IgD-negative memory B cell (primary cell): ENCODE data around the gene HSPA12B. TPM values are rescaled to one million over a fixed set of nuclear protein-coding genes. Genes with fewer than 3 reads are reported as not detected.
A peak's percentile ranks its signal among the peaks of the same experiment; 100 is the strongest.

Experiments used
- H3K27ac Mint-ChIP-seq, 3 donors: one replicate each; pipeline ENCODE4 v1.8.0; 2020 to 2022; ENCODE audit warnings: mild to moderate bottlenecking in 3 of 3, mixed read lengths in 3 of 3, moderate library complexity in 1 of 3
- H3K27me3 Mint-ChIP-seq: one replicate; pipeline ENCODE4 v1.8.0; 2021; ENCODE audit warnings: mixed read lengths
- H3K36me3 Mint-ChIP-seq: one replicate; pipeline ENCODE4 v1.8.0; 2020; ENCODE audit warnings: mild to moderate bottlenecking, mixed read lengths
- H3K4me1 Mint-ChIP-seq, 3 donors: one replicate each; pipeline ENCODE4 v1.8.0; 2020 to 2022; ENCODE audit warnings: mixed read lengths in 3 of 3, mild to moderate bottlenecking in 1 of 3
- H3K4me3 Mint-ChIP-seq, 4 donors: one replicate each; pipeline ENCODE4 v1.8.0; 2020 to 2022; ENCODE audit warnings: mild to moderate bottlenecking in 4 of 4, mixed read lengths in 4 of 4, moderate library complexity in 3 of 4
- H3K9me3 Mint-ChIP-seq, 3 donors: one replicate each; pipeline ENCODE4 v1.8.0; 2020 to 2021; ENCODE audit warnings: mixed read lengths in 3 of 3, mild to moderate bottlenecking in 1 of 3
- polyA plus RNA-seq: library from polyadenylated mRNA; unstranded; fragments of 300-500 nt; fragmentation: Illumina TruSeq; gene quantifications from one replicate; pipeline ENCODE4 v1.2.3, GENCODE V29; 2021

Gene HSPA12B
- polyA plus RNA-seq, 1 donor from 2014 or later, result not detected

- H3K27me3 Mint-ChIP-seq, result peaks cover 46% of the 10 kb centered on the region
- H3K4me1 Mint-ChIP-seq, result no peaks in the 10 kb centered on the region
- H3K27ac Mint-ChIP-seq, result no peak overlapping the region
- no peaks in the 10 kb centered on the region for H3K9me3 Mint-ChIP-seq
- H3K36me3 Mint-ChIP-seq, result no peaks in the 10 kb centered on the region
- H3K4me3 Mint-ChIP-seq, result no peak overlapping the region
Observed at GRCh38 chr20:3730803-3731672, 1.4 kb upstream of the HSPA12B start.

GRCh38 chr20:3731944-3732326 is 550 bp upstream of the HSPA12B start:
- H3K27me3 Mint-ChIP-seq, result peaks cover 44% of the 10 kb centered on the region
- no peak overlapping the region for H3K27ac Mint-ChIP-seq
- H3K9me3 Mint-ChIP-seq, result no peaks in the 10 kb centered on the region
- H3K4me1 Mint-ChIP-seq, result no peaks in the 10 kb centered on the region
- no peaks in the 10 kb centered on the region for H3K36me3 Mint-ChIP-seq
- no peak overlapping the region for H3K4me3 Mint-ChIP-seq

- H3K27ac Mint-ChIP-seq, result no peak overlapping the region
- no peaks in the 10 kb centered on the region for H3K9me3 Mint-ChIP-seq
- peaks cover 37% of the 10 kb centered on the region for H3K27me3 Mint-ChIP-seq
- H3K4me3 Mint-ChIP-seq, result no peak overlapping the region
- H3K4me1 Mint-ChIP-seq, result no peaks in the 10 kb centered on the region
- no peaks in the 10 kb centered on the region for H3K36me3 Mint-ChIP-seq
Observed at GRCh38 chr20:3733119-3733995, 872 bp downstream of the HSPA12B start.

DNA sequence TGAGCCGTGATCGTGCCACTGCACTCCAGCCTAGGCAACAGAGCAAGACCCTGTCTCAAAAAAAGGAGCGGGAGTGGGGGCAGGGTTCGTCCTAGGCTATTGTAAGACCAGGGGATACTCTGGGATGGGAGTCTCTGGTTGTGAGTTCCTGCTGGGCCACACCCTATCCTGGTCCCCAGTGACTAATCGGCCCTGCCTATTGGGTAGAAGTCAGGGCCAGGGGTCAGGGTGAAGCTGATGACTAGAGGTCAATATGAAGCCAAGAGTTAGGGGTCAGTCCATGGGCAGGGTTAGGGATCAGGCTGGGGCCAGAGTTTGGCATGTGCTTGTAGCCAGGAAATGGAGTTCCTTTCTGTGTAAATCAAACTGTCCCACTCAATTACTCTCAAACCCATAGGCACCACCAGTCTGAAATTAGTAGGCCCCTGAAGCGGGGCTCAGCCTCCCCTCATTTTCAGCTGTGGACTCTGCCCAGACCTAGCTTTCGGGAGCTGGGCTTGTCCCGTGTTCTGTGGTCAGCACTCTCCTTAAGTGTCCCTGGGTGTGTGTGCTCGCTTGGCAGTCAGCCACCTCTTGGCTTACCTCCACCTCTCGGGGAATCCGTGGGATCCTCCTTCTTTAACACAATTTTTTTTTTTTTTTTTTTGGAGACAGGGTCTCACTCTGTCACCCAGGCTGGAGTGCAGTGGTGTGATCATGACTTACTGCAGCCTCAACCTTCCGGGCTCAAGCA is 1.8 kb downstream of the HSPA12B start:
- peak overlapping the region in 1 of 4 donors; percentile 39 for H3K4me3 Mint-ChIP-seq
- H3K27me3 Mint-ChIP-seq, result peaks cover 37% of the 10 kb centered on the region
- peak overlapping the region in 1 of 3 donors; percentile 53 for H3K27ac Mint-ChIP-seq
- H3K4me1 Mint-ChIP-seq, result no peaks in the 10 kb centered on the region
- no peaks in the 10 kb centered on the region for H3K36me3 Mint-ChIP-seq
- no peaks in the 10 kb centered on the region for H3K9me3 Mint-ChIP-seq

GRCh38 chr20:3735768-3736167 is 3.3 kb downstream of the HSPA12B start:
- no peak overlapping the region for H3K4me3 Mint-ChIP-seq
- H3K4me1 Mint-ChIP-seq, result no peaks in the 10 kb centered on the region
- no peaks in the 10 kb centered on the region for H3K9me3 Mint-ChIP-seq
- H3K36me3 Mint-ChIP-seq, result no peaks in the 10 kb centered on the region
- H3K27me3 Mint-ChIP-seq, result peaks cover 28% of the 10 kb centered on the region
- H3K27ac Mint-ChIP-seq, result peak overlapping the region in 1 of 3 donors; percentile 24

GRCh38 chr20:3738111-3739053 is 5.9 kb downstream of the HSPA12B start:
- Mint-ChIP-seq H3K36me3 (no peaks in the 10 kb centered on the region), H3K9me3 (no peaks in the 10 kb centered on the region), H3K27ac (no peak overlapping the region), H3K4me3 (no peak overlapping the region), H3K27me3 (peaks cover 10% of the 10 kb centered on the region), H3K4me1 (no peaks in the 10 kb centered on the region)

DNA sequence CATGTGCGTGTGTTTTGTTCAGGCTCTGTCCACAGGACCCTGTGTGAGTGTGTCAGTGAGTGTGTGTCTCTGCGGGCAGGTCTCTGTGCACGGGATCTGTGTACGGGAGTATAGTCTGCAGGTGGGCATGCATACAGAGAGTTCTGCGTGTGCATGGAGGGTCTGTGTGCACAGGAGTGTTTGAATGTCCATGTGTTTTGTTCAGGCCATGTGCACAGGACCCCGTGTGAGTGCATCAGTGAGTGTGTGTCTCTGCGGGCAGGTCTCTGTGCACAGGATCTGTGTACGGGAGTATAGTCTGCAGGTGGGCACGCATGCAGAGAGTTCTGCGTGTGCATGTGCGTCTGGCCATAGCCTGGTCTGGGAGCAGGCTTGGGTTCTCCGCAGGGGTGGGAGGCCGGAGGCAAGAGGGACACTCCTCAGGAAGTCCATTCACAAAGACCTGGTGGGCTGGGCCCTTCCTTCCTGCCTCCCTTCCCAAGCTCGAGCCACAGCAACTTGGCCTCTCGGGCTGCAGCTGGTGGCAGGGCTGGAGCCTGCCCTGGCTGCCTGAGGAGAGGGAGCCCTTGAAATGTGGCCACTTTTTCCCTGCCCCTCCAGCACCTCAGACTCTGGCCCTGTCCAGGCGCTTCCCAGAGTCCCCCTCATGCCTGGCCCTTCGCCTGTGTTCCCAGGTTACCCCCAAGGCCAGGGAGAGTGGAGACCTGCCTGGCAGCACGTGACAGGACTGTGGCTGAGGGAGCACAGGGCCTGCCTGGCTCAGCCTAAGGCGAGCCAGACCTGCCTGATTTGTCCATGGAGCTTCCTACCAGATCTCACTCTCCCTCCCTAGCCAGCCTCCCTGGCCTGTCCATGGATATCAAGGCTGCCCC is 6.8 kb downstream of the HSPA12B start:
- Mint-ChIP-seq H3K9me3 (peaks cover 0 to 1% (median 0%) of the 10 kb centered on the region in 3 donors), H3K27me3 (peaks cover 6% of the 10 kb centered on the region), H3K4me1 (peaks cover 0 to 2% (median 0%) of the 10 kb centered on the region in 3 donors), H3K27ac (peak overlapping the region in 1 of 3 donors; percentile 59), H3K36me3 (no peaks in the 10 kb centered on the region), H3K4me3 (no peak overlapping the region)

- H3K36me3 Mint-ChIP-seq, result no peaks in the 10 kb centered on the region
- H3K9me3 Mint-ChIP-seq, result peaks cover 0 to 2% (median 0%) of the 10 kb centered on the region in 3 donors
- H3K4me3 Mint-ChIP-seq, result no peak overlapping the region
- peaks cover 12% of the 10 kb centered on the region for H3K27me3 Mint-ChIP-seq
- H3K4me1 Mint-ChIP-seq, result peaks cover 0 to 3% (median 0%) of the 10 kb centered on the region in 3 donors
- H3K27ac Mint-ChIP-seq, result peak overlapping the region in 1 of 3 donors; percentile 62
Observed at GRCh38 chr20:3739926-3740451, 7.5 kb downstream of the HSPA12B start.

GRCh38 chr20:3740615-3741301 is 8.3 kb downstream of the HSPA12B start:
- H3K27me3 Mint-ChIP-seq, result peaks cover 11% of the 10 kb centered on the region
- H3K4me1 Mint-ChIP-seq, result peaks cover 0 to 3% (median 0%) of the 10 kb centered on the region in 3 donors
- H3K4me3 Mint-ChIP-seq, result no peak overlapping the region
- H3K36me3 Mint-ChIP-seq, result no peaks in the 10 kb centered on the region
- H3K9me3 Mint-ChIP-seq, result peaks cover 0 to 2% (median 0%) of the 10 kb centered on the region in 3 donors
- H3K27ac Mint-ChIP-seq, result peak overlapping the region in 1 of 3 donors; percentile 62

- peaks cover 0 to 2% (median 0%) of the 10 kb centered on the region in 3 donors for H3K9me3 Mint-ChIP-seq
- H3K4me3 Mint-ChIP-seq, result no peak overlapping the region
- H3K27ac Mint-ChIP-seq, result no peak overlapping the region
- no peaks in the 10 kb centered on the region for H3K36me3 Mint-ChIP-seq
- peaks cover 0 to 3% (median 0%) of the 10 kb centered on the region in 3 donors for H3K4me1 Mint-ChIP-seq
- H3K27me3 Mint-ChIP-seq, result peaks cover 15% of the 10 kb centered on the region
Observed at GRCh38 chr20:3741836-3742458, 9.5 kb downstream of the HSPA12B start.

GRCh38 chr20:3743251-3743650 is 10.8 kb downstream of the HSPA12B start:
- H3K4me3 Mint-ChIP-seq, result peak overlapping the region in 1 of 4 donors; percentile 9
- peaks cover 0 to 2% (median 0%) of the 10 kb centered on the region in 3 donors for H3K9me3 Mint-ChIP-seq
- peaks cover 15% of the 10 kb centered on the region for H3K27me3 Mint-ChIP-seq
- peaks cover 0 to 3% (median 0%) of the 10 kb centered on the region in 3 donors for H3K4me1 Mint-ChIP-seq
- no peak overlapping the region for H3K27ac Mint-ChIP-seq
- no peaks in the 10 kb centered on the region for H3K36me3 Mint-ChIP-seq

DNA sequence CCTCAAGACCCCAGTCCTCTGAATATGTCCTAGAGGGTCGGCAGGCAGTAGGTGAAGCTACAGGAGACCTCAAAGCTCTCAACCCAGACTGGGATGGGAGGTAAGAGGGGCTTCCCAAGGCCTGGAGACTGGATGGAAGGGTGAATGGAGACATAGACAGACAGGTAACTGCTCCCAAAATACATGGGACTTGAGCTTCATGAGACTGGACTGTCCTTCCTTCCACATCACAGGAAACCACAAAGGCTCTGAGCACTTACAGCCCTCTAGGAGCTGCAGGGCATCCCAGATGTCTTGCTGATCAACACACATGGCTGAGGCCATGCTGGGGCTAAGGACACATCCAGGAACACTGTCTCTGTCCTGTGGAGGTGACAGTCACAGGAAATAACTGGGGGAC is 11.6 kb downstream of the HSPA12B start:
- Mint-ChIP-seq H3K4me1 (peaks cover 0 to 3% (median 0%) of the 10 kb centered on the region in 3 donors), H3K9me3 (peaks cover 0 to 2% (median 0%) of the 10 kb centered on the region in 3 donors), H3K27ac (no peak overlapping the region), H3K4me3 (peak overlapping the region in 2 of 4 donors; percentile 7 to 41), H3K27me3 (peaks cover 17% of the 10 kb centered on the region), H3K36me3 (no peaks in the 10 kb centered on the region)
